ENCODE data around the gene SLC9A3.

GRCh38 chr5:538271-538771, 14.1 kb upstream of the SLC9A3 start:
- no peak for TF ChIP-seq CTCF (IDR thresholded peaks at IDR 0.05)
- TF ChIP-seq POLR2A (IDR thresholded peaks at IDR 0.05): no peak
